Testis (tissue), 3 donors: Measurements from ENCODE around the gene MAN1A1. TPM values are rescaled to one million over a fixed set of nuclear protein-coding genes. Genes with fewer than 3 reads are reported as not detected.

ENCODE experiments used
- DNase-seq: peaks from one replicate; pipeline ENCODE4 v3.0.0-alpha.2; 2019
- H3K27ac ChIP-seq, 2 donors: fragments of 200-600 bp; sonication (generic); one replicate each; pipeline ENCODE4 v1.5.1; 2019
- H3K27me3 ChIP-seq: fragments of 200-600 bp; sonication (generic); one replicate; pipeline ENCODE4 v1.5.1; 2019
- H3K36me3 ChIP-seq: fragments of 200-600 bp; sonication (generic); one replicate; pipeline ENCODE4 v1.5.1; 2017; ENCODE audit warnings: low read depth; ENCODE audit errors: missing control alignments
- H3K4me1 ChIP-seq: fragments of 200-600 bp; sonication (generic); one replicate; pipeline ENCODE4 v1.5.1; 2019
- H3K4me3 ChIP-seq, 2 donors: fragments of 200-600 bp; sonication (generic); one replicate each; pipeline ENCODE4 v1.5.1; 2017 to 2019
- H3K9me3 ChIP-seq: fragments of 200-600 bp; sonication (generic); one replicate; pipeline ENCODE4 v1.5.1; 2017
- POLR2A ChIP-seq: fragments of 450-650 bp; IDR thresholded peaks from one replicate; pipeline ENCODE4 v1.6.1; 2017; ENCODE audit warnings: antibody characterized with exemption, mild to moderate bottlenecking, moderate library complexity
- WGBS, 2 donors: methylation state at CpG; one replicate each; pipeline ENCODE4 v1.1.5; 2018; 5-methylcytosine and 5-hydroxymethylcytosine counted together
- intact Hi-C: fragments of 100-400 bp; cut with DNase I; formaldehyde crosslinking; loops from one replicate; pipeline ENCODE4 v1.15.1; 2023; ENCODE audit warnings: low total_unique reads
- polyA plus RNA-seq: library from polyadenylated mRNA; stranded (reverse); fragments of 350-450 nt; fragmentation: Illumina TruSeq; extraction: RNeasy Lipid Tissue Mini Kit (QIAGEN cat#74804); gene quantifications from one replicate; pipeline ENCODE4 v1.2.3, GENCODE V29; 2014; ENCODE audit warnings: low read depth, low replicate concordance; ENCODE audit not compliant: insufficient read depth
- total RNA-seq, 2 donors: library from RNA; depleted of rRNA; stranded (reverse); fragments of >200 nt; gene quantifications; one replicate each; pipeline ENCODE4 v1.2.3, GENCODE V29; 2016
- TF ChIP-seq, protein P1 (sequence below), 3 experiments: fragments of 450-650 bp in 2 of 3; fragments of 200-600 bp in 1 of 3; sonication (generic) in 1 of 3; IDR thresholded peaks; one replicate each; pipeline ENCODE4 v1.5.1; 2016 to 2019; ENCODE audit warnings: antibody characterized with exemption in 3 of 3, mild to moderate bottlenecking in 2 of 3, moderate library complexity in 1 of 3

The MAN1A1 gene
- total and polyA plus RNA-seq, 3 donors from 2014 or later, result 12.8 to 21.1 (median 15.0) TPM

DNA sequence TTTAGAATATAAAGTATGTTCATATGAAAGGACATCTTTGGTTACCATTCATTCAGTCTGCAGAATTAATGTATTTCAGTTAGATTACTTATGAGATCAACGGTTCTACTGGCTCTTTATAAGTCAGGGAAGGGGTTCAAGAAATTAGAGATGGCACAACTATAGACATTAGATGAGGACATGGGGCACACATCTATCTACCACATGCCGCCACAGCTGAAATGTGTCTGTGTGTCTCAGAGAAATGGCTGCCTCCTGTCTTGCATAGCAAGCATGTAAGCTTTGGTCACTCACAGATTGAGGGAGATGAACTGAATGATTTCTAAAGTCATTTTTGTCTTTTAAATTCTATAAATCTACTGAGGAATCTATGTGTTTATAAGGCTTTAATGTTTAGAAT, 142.2 kb downstream of the MAN1A1 start:
- WGBS, 2 donors, result 91 to 92% methylated on average over 2 of the region's 2 CpGs
- no peak for DNase-seq
- Histone ChIP-seq H3K4me1 (no peaks in the 10 kb centered on the region), H3K36me3 (no peaks in the 10 kb centered on the region), H3K27me3 (no peaks in the 10 kb centered on the region), H3K9me3 (no peaks in the 10 kb centered on the region), H3K4me3 (no peak overlapping the region), H3K27ac (no peak overlapping the region)
- TF ChIP-seq POLR2A, result no peak
- TF ChIP-seq, protein P1, sequence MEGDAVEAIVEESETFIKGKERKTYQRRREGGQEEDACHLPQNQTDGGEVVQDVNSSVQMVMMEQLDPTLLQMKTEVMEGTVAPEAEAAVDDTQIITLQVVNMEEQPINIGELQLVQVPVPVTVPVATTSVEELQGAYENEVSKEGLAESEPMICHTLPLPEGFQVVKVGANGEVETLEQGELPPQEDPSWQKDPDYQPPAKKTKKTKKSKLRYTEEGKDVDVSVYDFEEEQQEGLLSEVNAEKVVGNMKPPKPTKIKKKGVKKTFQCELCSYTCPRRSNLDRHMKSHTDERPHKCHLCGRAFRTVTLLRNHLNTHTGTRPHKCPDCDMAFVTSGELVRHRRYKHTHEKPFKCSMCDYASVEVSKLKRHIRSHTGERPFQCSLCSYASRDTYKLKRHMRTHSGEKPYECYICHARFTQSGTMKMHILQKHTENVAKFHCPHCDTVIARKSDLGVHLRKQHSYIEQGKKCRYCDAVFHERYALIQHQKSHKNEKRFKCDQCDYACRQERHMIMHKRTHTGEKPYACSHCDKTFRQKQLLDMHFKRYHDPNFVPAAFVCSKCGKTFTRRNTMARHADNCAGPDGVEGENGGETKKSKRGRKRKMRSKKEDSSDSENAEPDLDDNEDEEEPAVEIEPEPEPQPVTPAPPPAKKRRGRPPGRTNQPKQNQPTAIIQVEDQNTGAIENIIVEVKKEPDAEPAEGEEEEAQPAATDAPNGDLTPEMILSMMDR (IDR thresholded peaks at IDR 0.05), result no peak
- intact Hi-C loops, result no loop called here

DNA sequence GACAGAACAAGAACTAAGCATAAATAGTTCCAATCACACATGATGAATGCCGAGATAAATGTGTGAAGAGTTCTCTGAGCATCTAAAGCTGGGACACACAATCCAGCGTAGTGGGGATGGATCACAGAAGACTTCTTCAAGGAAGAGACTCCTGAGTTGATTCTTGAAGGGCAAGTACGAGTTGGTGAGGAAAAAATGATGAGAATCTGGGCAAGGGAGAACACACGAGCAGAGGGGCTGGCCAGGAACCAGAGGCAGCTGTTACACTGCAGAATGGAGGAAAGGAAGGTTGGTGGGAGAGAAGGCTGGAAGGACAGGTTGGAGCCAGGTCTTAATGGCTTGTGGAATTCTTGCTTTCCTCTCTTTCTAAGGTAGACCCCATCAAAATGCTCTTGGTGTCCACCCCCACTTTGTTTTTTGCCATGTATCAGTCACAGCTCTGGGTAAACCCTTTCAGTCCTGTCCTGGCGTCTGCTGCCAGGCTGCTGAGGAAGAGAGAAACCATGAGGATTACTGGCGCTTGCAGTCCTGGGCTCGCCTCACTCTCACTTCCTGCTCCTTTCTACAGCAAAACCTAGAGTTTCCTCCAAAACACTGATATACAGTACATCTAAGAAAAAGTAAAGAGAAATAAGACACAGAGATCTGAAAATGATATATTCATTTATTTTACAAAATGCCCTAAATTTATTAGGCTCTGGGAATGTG, 143.5 kb downstream of the MAN1A1 start:
- intact Hi-C loops, result no loop called here
- TF ChIP-seq, protein P1 (IDR thresholded peaks at IDR 0.05), result no peak
- no peak for TF ChIP-seq POLR2A
- no peaks in the 10 kb centered on the region for H3K9me3 ChIP-seq
- no peaks in the 10 kb centered on the region for H3K4me1 ChIP-seq
- WGBS, 2 donors, result 85 to 90% methylated on average over 7 of the region's 7 CpGs
- H3K27me3 ChIP-seq, result no peaks in the 10 kb centered on the region
- H3K4me3 ChIP-seq, result no peak overlapping the region
- H3K36me3 ChIP-seq, result no peaks in the 10 kb centered on the region
- no peak for DNase-seq
- no peak overlapping the region for H3K27ac ChIP-seq

DNA sequence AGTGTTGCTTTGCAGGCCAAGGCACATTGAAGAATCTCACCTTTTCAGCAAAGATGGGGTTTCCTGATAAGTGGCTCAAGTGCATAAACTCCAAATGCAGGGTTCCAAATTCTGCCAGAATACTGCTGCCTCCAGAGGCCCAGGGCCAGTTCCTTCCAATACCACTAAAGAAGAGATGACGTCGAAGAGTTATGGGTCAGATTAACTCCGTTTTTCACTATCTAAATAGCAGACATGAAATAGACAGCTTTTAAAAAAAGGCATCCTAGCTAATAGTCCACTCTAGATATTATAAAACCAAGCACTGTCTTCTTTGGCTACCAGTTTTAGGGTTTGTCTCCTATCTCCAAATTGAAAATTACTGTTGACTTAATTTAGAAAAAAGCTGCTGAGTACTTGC, 144.8 kb downstream of the MAN1A1 start:
- 88 to 90% methylated on average over 3 of the region's 3 CpGs for WGBS, 2 donors
- no peaks in the 10 kb centered on the region for H3K9me3 ChIP-seq

DNA sequence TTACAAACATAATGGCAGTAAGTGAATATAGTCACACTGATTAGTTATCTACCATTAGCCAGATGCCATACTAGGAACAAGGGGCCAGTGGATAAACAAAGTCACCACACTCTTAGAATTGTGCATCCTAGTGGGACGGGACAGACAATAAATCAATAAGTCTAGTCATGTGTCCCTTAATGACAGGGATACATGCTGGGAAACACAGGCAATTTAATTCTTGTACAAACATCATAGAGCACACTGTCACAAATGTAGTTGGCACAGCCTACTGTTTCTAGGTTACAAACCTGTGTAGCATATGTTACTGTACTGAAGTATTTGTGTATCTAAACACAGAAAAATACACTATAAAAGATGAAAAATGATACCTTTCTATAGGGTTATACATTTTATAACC, 148.1 kb downstream of the MAN1A1 start:
- intact Hi-C loops, result no loop called here
- no peak for DNase-seq
- no peaks in the 10 kb centered on the region for H3K36me3 ChIP-seq
- no peak overlapping the region for H3K27ac ChIP-seq
- TF ChIP-seq, protein P1 (IDR thresholded peaks at IDR 0.05), result no peak
- TF ChIP-seq POLR2A, result no peak
- no peak overlapping the region for H3K4me3 ChIP-seq
- no peaks in the 10 kb centered on the region for H3K4me1 ChIP-seq
- no peaks in the 10 kb centered on the region for H3K9me3 ChIP-seq
- H3K27me3 ChIP-seq, result no peaks in the 10 kb centered on the region
- WGBS, 2 donors, result 88 to 100% methylated on average over 1 of the region's 1 CpG

More for the DNA sequence above, 144.8 kb downstream of the MAN1A1 start:
- no peaks in the 10 kb centered on the region for H3K4me1 ChIP-seq
- H3K36me3 ChIP-seq, result no peaks in the 10 kb centered on the region
- TF ChIP-seq, protein P1 (IDR thresholded peaks at IDR 0.05), result no peak
- TF ChIP-seq POLR2A, result no peak
- no peak overlapping the region for H3K27ac ChIP-seq
- H3K4me3 ChIP-seq, result no peak overlapping the region
- no peak for DNase-seq
- intact Hi-C loops, result no loop called here
- no peaks in the 10 kb centered on the region for H3K27me3 ChIP-seq
